Caco-2 (cell line): ENCODE data around the gene BID. TPM values are rescaled to one million over a fixed set of nuclear protein-coding genes. Genes with fewer than 3 reads are reported as not detected.

Experiments used
- BruUV-seq: library from RNA; stranded (reverse); fragments of 400-500 nt; replicated peaks from 2 replicates; lab custom pipeline; 2021; lab: Mats Ljungman, UMichigan
- CTCF ChIA-PET: fragments of 300-600 bp; sonication (Branson Sonifier 250); formaldehyde crosslinking; loops from one replicate; lab custom pipeline; 2022; ENCODE audit warnings: antibody characterized with exemption; lab: Charles Lee
- POLR2A ChIA-PET: fragments of 300-600 bp; sonication (Branson Sonifier 250); formaldehyde crosslinking; loops from one replicate; lab custom pipeline; 2022; ENCODE audit warnings: antibody characterized with exemption; lab: Charles Lee
- DNase-seq, 2 experiments: peaks; one replicate each; pipeline versions ENCODE4 v3.0.0 to v3.0.0-alpha.2; 2020 to 2022
- H3K27me3 ChIP-seq: replicated peaks from 2 replicates; pipeline ENCODE4 v1.6.0; 2011; ENCODE audit warnings: low read length; ENCODE audit not compliant: control insufficient read depth, insufficient read depth
- H3K36me3 ChIP-seq: 2 replicates; pipeline ENCODE4 v1.5.1; 2011; ENCODE audit warnings: low read length; ENCODE audit not compliant: control insufficient read depth, insufficient read depth
- H3K4me1 ChIP-seq: fragments of 250-450 bp; sonication (Bioruptor Pico); 2 replicates; pipeline ENCODE4 v1.5.1; 2020; ENCODE audit warnings: mild to moderate bottlenecking
- H3K4me3 ChIP-seq: 2 replicates; pipeline ENCODE4 v1.5.1; 2011; ENCODE audit warnings: low read depth, mild to moderate bottlenecking, control low read depth, low read length
- H3K9me3 ChIP-seq: fragments of 250-450 bp; sonication (Bioruptor Pico); 2 replicates; pipeline ENCODE4 v1.5.1; 2020; ENCODE audit warnings: mild to moderate bottlenecking, moderate library complexity
- H3K27ac Mint-ChIP-seq: one replicate; pipeline ENCODE4 v1.8.0; 2022; ENCODE audit warnings: mixed read lengths; ENCODE audit not compliant: unreplicated experiment
- H3K27me3 Mint-ChIP-seq: one replicate; pipeline ENCODE4 v1.8.0; 2022; ENCODE audit warnings: mixed read lengths; ENCODE audit not compliant: insufficient read depth, unreplicated experiment
- H3K36me3 Mint-ChIP-seq: one replicate; pipeline ENCODE4 v1.8.0; 2022; ENCODE audit warnings: mild to moderate bottlenecking, mixed read lengths; ENCODE audit not compliant: insufficient read depth, unreplicated experiment
- H3K4me1 Mint-ChIP-seq: one replicate; pipeline ENCODE4 v1.8.0; 2022; ENCODE audit warnings: low read depth, mixed read lengths; ENCODE audit not compliant: unreplicated experiment
- H3K4me3 Mint-ChIP-seq: one replicate; pipeline ENCODE4 v1.8.0; 2022; ENCODE audit warnings: mild to moderate bottlenecking, moderate library complexity, mixed read lengths; ENCODE audit not compliant: unreplicated experiment
- H3K9me3 Mint-ChIP-seq: one replicate; pipeline ENCODE4 v1.8.0; 2022; ENCODE audit warnings: mixed read lengths; ENCODE audit not compliant: unreplicated experiment
- CTCF ChIP-seq, 2 experiments: fragments of 200-600 bp in 1 of 2; IDR thresholded peaks; 1 replicate in 1 of 2; 2 replicates in 1 of 2; pipeline versions ENCODE4 v1.5.1 to v1.8.0; 2011 to 2022; ENCODE audit warnings: antibody characterized with exemption in 1 of 2, control low read depth in 1 of 2, inconsistent platforms in 1 of 2, low read depth in 1 of 2, low read length in 1 of 2, mild to moderate bottlenecking in 1 of 2, moderate library complexity in 1 of 2; ENCODE audit not compliant: insufficient read depth in 1 of 2, severe bottlenecking in 1 of 2, unreplicated experiment in 1 of 2
- intact Hi-C: fragments of 100-400 bp; cut with micrococcal nuclease; formaldehyde crosslinking; loops from one replicate; pipeline ENCODE4 v1.10.0; 2022; ENCODE audit not compliant: unreplicated experiment
- total RNA-seq: library from RNA; stranded (reverse); gene quantifications from 2 replicates; pipeline ENCODE4 v1.2.3, GENCODE V29; 2022

BID gene
- total RNA-seq, 1 experiment from 2014 or later: 28.2 TPM

- no peak for TF ChIP-seq CTCF (IDR thresholded peaks at IDR 0.05; ENCODE audit: insufficient read depth in 1 of 2, low read depth in 1 of 2, low read length in 1 of 2, severe bottlenecking in 1 of 2, unreplicated experiment in 1 of 2)
- intact Hi-C loops: no loop called here
- no peaks in the 10 kb centered on the region for H3K9me3 Mint-ChIP-seq
- DNase-seq: no peak
- no peak overlapping the region for H3K27ac Mint-ChIP-seq
- H3K36me3 ChIP-seq: no peaks in the 10 kb centered on the region; the same call in none of the 2 replicates
- H3K4me1 ChIP-seq: no peaks in the 10 kb centered on the region; the same call in 1 of the 2 replicates
- POLR2A ChIA-PET: no interaction called here
- H3K9me3 ChIP-seq: no peaks in the 10 kb centered on the region
- H3K27me3 ChIP-seq: no peaks in the 10 kb centered on the region
- no peak overlapping the region for H3K4me3 ChIP-seq
- H3K27me3 Mint-ChIP-seq: no peaks in the 10 kb centered on the region
- no TSS peak for BruUV-seq
- peaks cover 39% of the 10 kb centered on the region for H3K36me3 Mint-ChIP-seq
- CTCF ChIA-PET: no interaction called here
- no peak overlapping the region for H3K4me3 Mint-ChIP-seq
- peaks cover 16% of the 10 kb centered on the region for H3K4me1 Mint-ChIP-seq
These were observed 29.5 kb upstream of the BID start for GRCh38 chr22:17803609-17804270.

- H3K9me3 Mint-ChIP-seq: no peaks in the 10 kb centered on the region
- ChIA-PET CTCF (no interaction called here), POLR2A (no interaction called here)
- DNase-seq: no peak
- no peaks in the 10 kb centered on the region for H3K27me3 Mint-ChIP-seq
- Histone ChIP-seq H3K36me3 (no peaks in the 10 kb centered on the region; the same call in 1 of the 2 replicates), H3K4me1 (no peaks in the 10 kb centered on the region; the same call in 1 of the 2 replicates), H3K27me3 (no peaks in the 10 kb centered on the region), H3K9me3 (no peaks in the 10 kb centered on the region), H3K4me3 (no peak overlapping the region)
- no peak overlapping the region for H3K4me3 Mint-ChIP-seq
- peaks cover 16% of the 10 kb centered on the region for H3K4me1 Mint-ChIP-seq
- H3K36me3 Mint-ChIP-seq: peaks cover 34% of the 10 kb centered on the region
- no TSS peak for BruUV-seq
- intact Hi-C loops: no loop called here
- TF ChIP-seq CTCF (IDR thresholded peaks at IDR 0.05; ENCODE audit: insufficient read depth in 1 of 2, low read depth in 1 of 2, low read length in 1 of 2, severe bottlenecking in 1 of 2, unreplicated experiment in 1 of 2): no peak
- H3K27ac Mint-ChIP-seq: no peak overlapping the region
These were observed 28.6 kb upstream of the BID start for GRCh38 chr22:17802822-17803221.

- H3K4me1 Mint-ChIP-seq: peaks cover 16% of the 10 kb centered on the region
- H3K27me3 Mint-ChIP-seq: no peaks in the 10 kb centered on the region
- H3K36me3 Mint-ChIP-seq: peaks cover 34% of the 10 kb centered on the region
- H3K9me3 Mint-ChIP-seq: no peaks in the 10 kb centered on the region
- no peaks in the 10 kb centered on the region for H3K27me3 ChIP-seq
- H3K36me3 ChIP-seq: no peaks in the 10 kb centered on the region; the same call in 1 of the 2 replicates
- DNase-seq: no peak
- no peaks in the 10 kb centered on the region; the same call in 1 of the 2 replicates for H3K4me1 ChIP-seq
- ChIA-PET CTCF (no interaction called here), POLR2A (no interaction called here)
- no peak overlapping the region for H3K4me3 Mint-ChIP-seq
- intact Hi-C loops: no loop called here
- no TSS peak for BruUV-seq
- H3K9me3 ChIP-seq: no peaks in the 10 kb centered on the region
- no peak for TF ChIP-seq CTCF (IDR thresholded peaks at IDR 0.05; ENCODE audit: insufficient read depth in 1 of 2, low read depth in 1 of 2, low read length in 1 of 2, severe bottlenecking in 1 of 2, unreplicated experiment in 1 of 2)
- H3K4me3 ChIP-seq: no peak overlapping the region
- peak overlapping the region; percentile 39 for H3K27ac Mint-ChIP-seq
These were observed 28.1 kb upstream of the BID start for GRCh38 chr22:17802411-17802810.
